Sigmoid colon (tissue), 7 donors: ENCODE results near the gene SLC49A4. TPM values are rescaled to one million over a fixed set of nuclear protein-coding genes. Genes with fewer than 3 reads are reported as not detected.

ENCODE experiments used
- DNase-seq: peaks from one replicate; pipeline ENCODE4 v3.0.0-alpha.2; 2019
- H3K27ac ChIP-seq, 4 donors: fragments of 200-600 bp; sonication (generic); one replicate each; pipeline ENCODE4 v1.5.1; 2016 to 2019; ENCODE audit warnings: mild to moderate bottlenecking in 1 of 4
- H3K27me3 ChIP-seq, 3 donors: fragments of 200-600 bp; sonication (generic); one replicate each; pipeline ENCODE4 v1.5.1; 2019; ENCODE audit warnings: mild to moderate bottlenecking in 1 of 3
- H3K36me3 ChIP-seq, 4 donors: fragments of 200-600 bp; sonication (generic); one replicate each; pipeline ENCODE4 v1.5.1; 2016 to 2019
- H3K4me1 ChIP-seq, 4 donors: fragments of 200-600 bp; sonication (generic); one replicate each; pipeline ENCODE4 v1.5.1; 2017 to 2019
- H3K4me3 ChIP-seq, 4 donors: fragments of 200-600 bp; sonication (generic); one replicate each; pipeline ENCODE4 v1.5.1; 2017 to 2019; ENCODE audit warnings: mild to moderate bottlenecking in 2 of 4, moderate library complexity in 1 of 4
- H3K9me3 ChIP-seq, 4 donors: fragments of 200-600 bp in 3 of 4; sonication (generic) in 3 of 4; one replicate each; pipeline versions ENCODE4 v1.5.1 to v1.6.1; 2013 to 2019
- EP300 ChIP-seq, 4 donors: sonication (generic); formaldehyde crosslinking; IDR thresholded peaks; one replicate each; pipeline ENCODE4 v1.6.1; 2017; ENCODE audit warnings: antibody characterized with exemption in 4 of 4
- POLR2A ChIP-seq, 2 donors: fragments of 450-650 bp; IDR thresholded peaks; one replicate each; pipeline ENCODE4 v1.6.1; 2016; ENCODE audit warnings: antibody characterized with exemption in 2 of 2, mild to moderate bottlenecking in 2 of 2, moderate library complexity in 2 of 2
- POLR2AphosphoS5 ChIP-seq, 4 donors: sonication (generic); formaldehyde crosslinking; IDR thresholded peaks; one replicate each; pipeline ENCODE4 v1.6.1; 2017; ENCODE audit warnings: antibody characterized with exemption in 4 of 4
- WGBS, 2 donors: extraction: QIAGEN DNeasy Blood & Tissue Kit; methylation state at CpG; one replicate each; pipeline ENCODE4 v1.1.7; 2013; 5-methylcytosine and 5-hydroxymethylcytosine counted together
- intact Hi-C: fragments of 100-400 bp; cut with DNase I; formaldehyde crosslinking; loops from one replicate; pipeline ENCODE4 v1.15.1; 2023
- polyA plus RNA-seq, 3 donors: library from polyadenylated mRNA; stranded (reverse); fragments of 200-250 nt; gene quantifications; one replicate each; pipeline ENCODE4 v1.2.3, GENCODE V29; 2013
- total RNA-seq, 4 donors: library from RNA; depleted of rRNA; stranded (reverse); fragments of >200 nt; gene quantifications; one replicate each; pipeline ENCODE4 v1.1.0, GENCODE V29; 2016
- TF ChIP-seq, protein P1 (sequence below), 4 experiments: fragments of 450-650 bp in 3 of 4; fragments of 200-600 bp in 1 of 4; IDR thresholded peaks; one replicate each; pipeline ENCODE4 v1.5.1; 2016 to 2019; ENCODE audit warnings: antibody characterized with exemption in 4 of 4, mild to moderate bottlenecking in 3 of 4, moderate library complexity in 2 of 4
- donor health status: healthy with polysubstance abuse.
- donor health status: Bipolar disorder and iron deficiency.
- donor health status: healthy.

SLC49A4 gene
- total and polyA plus RNA-seq, 7 donors: 3.0 to 20.6 (median 15.0) TPM

DNA sequence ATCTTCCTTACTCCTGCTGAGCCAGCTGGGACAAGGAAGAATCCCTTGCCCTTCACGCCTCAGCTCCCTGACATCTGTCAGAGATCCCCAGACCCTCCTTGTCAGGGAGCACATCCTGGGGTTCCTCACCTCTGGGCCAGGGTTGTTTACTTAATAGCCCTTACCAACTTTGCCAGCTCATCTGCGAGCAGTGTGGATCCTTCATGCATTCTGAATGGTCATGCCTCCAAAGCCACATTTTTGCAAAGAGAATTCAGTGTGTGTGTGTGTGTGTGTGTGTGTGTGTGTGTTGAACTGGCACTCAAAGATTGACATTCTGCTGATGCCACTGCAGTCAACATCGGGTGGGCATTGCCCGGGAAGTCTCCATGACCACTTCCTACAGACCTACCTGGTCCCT lies 112.6 kb downstream of the SLC49A4 start:
- Histone ChIP-seq H3K36me3 (no peaks in the 10 kb centered on the region), H3K4me3 (no peak overlapping the region), H3K9me3 (no peaks in the 10 kb centered on the region), H3K27ac (no peak overlapping the region), H3K27me3 (peaks cover 3 to 17% (median 13%) of the 10 kb centered on the region in 3 donors), H3K4me1 (no peaks in the 10 kb centered on the region)
- no peak for DNase-seq
- intact Hi-C loops: no loop called here
- TF ChIP-seq POLR2A (IDR thresholded peaks at IDR 0.05) (no peak), POLR2AphosphoS5 (IDR thresholded peaks at IDR 0.05) (no peak), EP300 (IDR thresholded peaks at IDR 0.05) (no peak)
- TF ChIP-seq, protein P1, sequence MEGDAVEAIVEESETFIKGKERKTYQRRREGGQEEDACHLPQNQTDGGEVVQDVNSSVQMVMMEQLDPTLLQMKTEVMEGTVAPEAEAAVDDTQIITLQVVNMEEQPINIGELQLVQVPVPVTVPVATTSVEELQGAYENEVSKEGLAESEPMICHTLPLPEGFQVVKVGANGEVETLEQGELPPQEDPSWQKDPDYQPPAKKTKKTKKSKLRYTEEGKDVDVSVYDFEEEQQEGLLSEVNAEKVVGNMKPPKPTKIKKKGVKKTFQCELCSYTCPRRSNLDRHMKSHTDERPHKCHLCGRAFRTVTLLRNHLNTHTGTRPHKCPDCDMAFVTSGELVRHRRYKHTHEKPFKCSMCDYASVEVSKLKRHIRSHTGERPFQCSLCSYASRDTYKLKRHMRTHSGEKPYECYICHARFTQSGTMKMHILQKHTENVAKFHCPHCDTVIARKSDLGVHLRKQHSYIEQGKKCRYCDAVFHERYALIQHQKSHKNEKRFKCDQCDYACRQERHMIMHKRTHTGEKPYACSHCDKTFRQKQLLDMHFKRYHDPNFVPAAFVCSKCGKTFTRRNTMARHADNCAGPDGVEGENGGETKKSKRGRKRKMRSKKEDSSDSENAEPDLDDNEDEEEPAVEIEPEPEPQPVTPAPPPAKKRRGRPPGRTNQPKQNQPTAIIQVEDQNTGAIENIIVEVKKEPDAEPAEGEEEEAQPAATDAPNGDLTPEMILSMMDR (IDR thresholded peaks at IDR 0.05): no peak
- WGBS, 2 donors: 92 to 95% methylated on average over 4 of the region's 4 CpGs

DNA sequence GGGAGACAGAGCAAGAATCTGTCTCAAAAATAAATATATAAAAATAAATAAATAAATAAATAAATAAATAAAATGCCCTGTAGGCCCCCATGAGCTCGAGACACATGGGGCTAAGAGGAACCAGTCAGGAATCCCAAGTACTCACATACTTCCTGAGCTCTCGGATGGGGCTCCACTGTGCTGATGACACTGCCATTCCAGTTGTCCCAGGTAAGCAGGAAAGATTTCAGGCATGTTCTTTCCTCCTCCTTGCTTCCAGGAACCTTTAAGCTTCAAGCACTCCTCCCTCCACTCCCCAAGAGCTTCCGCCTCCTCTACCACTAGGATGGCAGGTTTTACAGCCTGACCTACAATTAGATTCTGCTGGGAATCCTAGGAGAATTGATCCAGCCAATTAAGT lies 113.4 kb downstream of the SLC49A4 start:
- no peak for TF ChIP-seq EP300 (IDR thresholded peaks at IDR 0.05)
- no peak for TF ChIP-seq POLR2A (IDR thresholded peaks at IDR 0.05)
- TF ChIP-seq POLR2AphosphoS5 (IDR thresholded peaks at IDR 0.05): no peak
- TF ChIP-seq, protein P1 (IDR thresholded peaks at IDR 0.05): no peak
- Histone ChIP-seq H3K27me3 (peaks cover 9 to 25% (median 21%) of the 10 kb centered on the region in 3 donors), H3K4me1 (peaks cover 0 to 6% (median 2%) of the 10 kb centered on the region in 4 donors), H3K36me3 (no peaks in the 10 kb centered on the region), H3K27ac (no peak overlapping the region), H3K4me3 (no peak overlapping the region), H3K9me3 (no peaks in the 10 kb centered on the region)
- intact Hi-C loops: no loop called here
- 84% methylated on average over 3 of the region's 3 CpGs for WGBS, 2 donors
- no peak for DNase-seq

DNA sequence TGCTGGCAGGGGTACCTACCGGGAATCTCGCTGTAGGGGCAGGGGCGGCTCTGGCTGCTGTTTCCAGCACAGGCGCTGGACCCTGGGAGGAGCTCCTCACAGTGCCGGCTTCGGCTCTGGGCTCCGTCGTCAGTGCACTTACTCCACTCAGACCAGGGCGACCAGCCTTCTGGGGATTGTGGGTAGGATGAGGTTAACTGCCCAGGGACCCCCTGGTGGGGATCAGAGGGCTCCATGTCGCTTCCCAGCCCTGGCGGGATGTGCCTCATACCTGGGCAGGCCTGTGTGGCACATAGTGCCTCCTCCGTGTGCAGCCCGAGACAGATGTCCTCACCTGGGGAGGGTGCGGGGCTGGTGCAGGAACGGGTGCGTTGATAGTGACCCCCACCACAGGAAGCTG lies 117.0 kb downstream of the SLC49A4 start:
- intact Hi-C loops: no loop called here
- peaks cover 0 to 7% (median 2%) of the 10 kb centered on the region in 4 donors for H3K4me1 ChIP-seq
- peaks cover 13 to 28% (median 26%) of the 10 kb centered on the region in 3 donors for H3K27me3 ChIP-seq
- no peak overlapping the region for H3K27ac ChIP-seq
- TF ChIP-seq POLR2AphosphoS5 (IDR thresholded peaks at IDR 0.05) (no peak), EP300 (IDR thresholded peaks at IDR 0.05) (no peak), POLR2A (IDR thresholded peaks at IDR 0.05) (no peak)
- TF ChIP-seq, protein P1 (IDR thresholded peaks at IDR 0.05): no peak
- no peak for DNase-seq
- no peak overlapping the region for H3K4me3 ChIP-seq
- no peaks in the 10 kb centered on the region for H3K9me3 ChIP-seq
- WGBS, 2 donors: 93 to 94% methylated on average over 16 of the region's 16 CpGs
- no peaks in the 10 kb centered on the region for H3K36me3 ChIP-seq

DNA sequence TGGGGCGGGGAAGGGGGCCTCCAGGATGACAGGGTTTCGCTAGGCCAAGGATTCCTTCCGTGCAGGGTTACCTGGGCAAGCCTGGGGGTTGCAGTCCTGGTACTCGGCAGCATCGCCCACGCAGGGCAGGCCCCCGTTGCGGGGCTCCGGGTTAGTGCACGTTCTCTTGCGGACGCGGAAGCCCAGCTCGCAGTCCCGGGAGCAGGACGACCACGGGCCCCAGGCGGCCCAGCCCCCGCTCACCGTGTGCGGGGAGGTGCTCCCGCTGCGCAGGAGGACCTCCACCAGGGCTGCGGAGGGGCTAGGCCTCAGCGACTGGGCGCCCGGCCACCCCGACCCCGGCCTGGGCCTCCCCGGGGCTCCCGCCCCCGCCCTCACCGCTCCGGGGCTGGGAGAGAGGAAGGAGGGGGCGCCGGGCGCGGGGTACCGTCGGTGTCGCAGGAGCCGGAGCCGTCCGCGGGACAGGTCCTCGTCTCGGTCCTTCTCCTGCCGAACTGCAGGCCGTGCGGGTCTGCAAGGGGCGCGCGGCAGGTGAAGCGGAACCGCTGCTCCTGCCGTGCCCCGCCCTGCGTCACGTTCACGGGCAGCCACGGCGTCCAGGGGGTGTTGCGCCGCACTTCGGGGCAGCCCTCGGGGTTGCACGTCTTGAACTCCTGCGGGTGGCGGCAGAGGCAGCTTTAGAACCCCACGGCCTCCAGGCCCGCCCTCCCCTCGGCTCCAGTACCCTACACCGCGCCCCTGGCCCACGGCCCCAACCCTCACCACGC lies 118.1 kb downstream of the SLC49A4 start:
- 37 to 46% methylated on average over 76 of the region's 76 CpGs for WGBS, 2 donors
- Histone ChIP-seq H3K27ac (no peak overlapping the region), H3K36me3 (no peaks in the 10 kb centered on the region), H3K27me3 (peaks cover 13 to 28% (median 26%) of the 10 kb centered on the region in 3 donors), H3K4me1 (peaks cover 0 to 7% (median 2%) of the 10 kb centered on the region in 4 donors), H3K4me3 (peak overlapping the region in 1 of 4 donors; percentile 14), H3K9me3 (no peaks in the 10 kb centered on the region)
- TF ChIP-seq POLR2AphosphoS5 (IDR thresholded peaks at IDR 0.05): no peak
- no peak for DNase-seq
- intact Hi-C loops: no loop called here

DNA sequence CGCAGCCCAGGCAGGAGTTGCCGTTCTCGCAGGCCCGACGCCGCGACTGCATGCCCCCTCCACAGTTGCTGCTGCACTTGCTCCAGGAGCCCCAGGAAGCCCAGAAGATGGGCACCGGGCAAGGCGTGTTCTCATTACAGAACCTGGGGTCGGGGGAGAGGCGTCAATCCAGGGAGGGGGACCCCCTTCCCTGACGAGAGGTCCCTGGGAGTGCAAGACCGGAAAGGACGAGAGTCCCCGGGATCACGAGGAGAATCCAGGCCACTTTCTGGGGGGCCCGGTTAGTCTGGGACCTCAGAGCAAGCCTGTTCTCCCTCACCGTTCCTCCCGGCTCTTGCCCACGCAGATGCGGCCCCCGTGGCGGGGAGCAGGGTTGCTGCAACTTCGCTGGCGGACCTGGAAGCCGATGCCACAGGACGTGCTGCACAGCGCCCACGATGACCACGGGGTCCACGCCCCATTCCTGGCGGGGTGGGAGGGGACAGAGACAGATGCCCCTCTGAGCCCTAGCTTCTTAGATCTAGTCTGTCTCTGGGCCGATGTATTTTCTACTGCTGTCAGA lies 118.8 kb downstream of the SLC49A4 start:
- Histone ChIP-seq H3K4me3 (no peak overlapping the region), H3K27me3 (peaks cover 13 to 28% (median 26%) of the 10 kb centered on the region in 3 donors), H3K36me3 (no peaks in the 10 kb centered on the region), H3K27ac (no peak overlapping the region), H3K4me1 (peaks cover 0 to 7% (median 2%) of the 10 kb centered on the region in 4 donors), H3K9me3 (no peaks in the 10 kb centered on the region)
- TF ChIP-seq EP300 (IDR thresholded peaks at IDR 0.05) (no peak), POLR2AphosphoS5 (IDR thresholded peaks at IDR 0.05) (no peak)
- intact Hi-C loops: no loop called here
- 79 to 84% methylated on average over 33 of the region's 33 CpGs for WGBS, 2 donors
- DNase-seq: no peak
